Measurements from ENCODE around the gene RCAN2. TPM values are rescaled to one million over a fixed set of nuclear protein-coding genes. Genes with fewer than 3 reads are reported as not detected.

Gene RCAN2
- total RNA-seq, 1 donor from 2014 or later: 4.6 TPM

GRCh38 chr6:46215777-46216176 is 275.5 kb downstream of the RCAN2 start:
- H3K9me3 Mint-ChIP-seq: no peaks in the 10 kb centered on the region
- no peak for TF ChIP-seq CTCF (conservative IDR thresholded peaks at IDR 0.05)
- no peak for DNase-seq (ENCODE audit: extremely low spot score, unreplicated experiment)

GRCh38 chr6:46215213-46215612 is 276.0 kb downstream of the RCAN2 start:
- H3K27me3 Mint-ChIP-seq: peaks cover under 1% of the 10 kb centered on the region
- H3K4me1 Mint-ChIP-seq (ENCODE audit: unreplicated experiment): no peaks in the 10 kb centered on the region
- H3K36me3 Mint-ChIP-seq: no peaks in the 10 kb centered on the region
- no peak overlapping the region for H3K4me3 Mint-ChIP-seq
- DNase-seq (ENCODE audit: extremely low spot score, unreplicated experiment): no peak
- no peaks in the 10 kb centered on the region for H3K9me3 Mint-ChIP-seq
- TF ChIP-seq CTCF (conservative IDR thresholded peaks at IDR 0.05): no peak
- no peak overlapping the region for H3K27ac Mint-ChIP-seq

More at GRCh38 chr6:46215777-46216176, 275.5 kb downstream of the RCAN2 start:
- Mint-ChIP-seq H3K36me3 (no peaks in the 10 kb centered on the region), H3K27ac (no peak overlapping the region), H3K27me3 (no peaks in the 10 kb centered on the region), H3K4me3 (no peak overlapping the region), H3K4me1 (ENCODE audit: unreplicated experiment) (no peaks in the 10 kb centered on the region)

DNA sequence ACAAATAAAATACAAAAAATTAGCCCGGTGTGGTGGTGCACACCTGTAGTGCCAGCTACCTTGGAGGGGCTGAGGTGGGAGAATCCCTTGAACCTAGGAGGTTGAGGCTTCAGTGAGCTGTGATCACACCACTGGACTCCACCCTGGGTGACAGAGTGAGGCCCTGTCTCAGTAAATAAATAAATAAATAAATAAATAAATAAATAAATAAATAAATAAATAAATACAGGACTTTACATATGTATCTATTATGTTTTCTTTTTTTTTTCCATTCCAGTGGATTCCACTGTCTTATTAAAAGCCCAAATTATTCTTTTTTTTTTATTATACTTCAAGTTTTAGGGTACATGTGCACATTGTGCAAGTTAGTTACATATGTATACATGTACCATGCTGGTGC is 279.3 kb downstream of the RCAN2 start:
- Mint-ChIP-seq H3K4me1 (ENCODE audit: unreplicated experiment) (no peaks in the 10 kb centered on the region), H3K36me3 (no peaks in the 10 kb centered on the region), H3K27ac (no peak overlapping the region), H3K9me3 (no peaks in the 10 kb centered on the region), H3K4me3 (no peak overlapping the region), H3K27me3 (peaks cover 7% of the 10 kb centered on the region)
- DNase-seq (ENCODE audit: extremely low spot score, unreplicated experiment): no peak
- TF ChIP-seq CTCF (conservative IDR thresholded peaks at IDR 0.05): no peak

- no peak for TF ChIP-seq CTCF (conservative IDR thresholded peaks at IDR 0.05)
- Mint-ChIP-seq H3K36me3 (no peaks in the 10 kb centered on the region), H3K9me3 (no peaks in the 10 kb centered on the region), H3K27me3 (peaks cover 7% of the 10 kb centered on the region), H3K4me1 (ENCODE audit: unreplicated experiment) (no peaks in the 10 kb centered on the region), H3K4me3 (no peak overlapping the region), H3K27ac (no peak overlapping the region)
- DNase-seq (ENCODE audit: extremely low spot score, unreplicated experiment): no peak
Observed at GRCh38 chr6:46210294-46210693, 281.0 kb downstream of the RCAN2 start.

- Mint-ChIP-seq H3K36me3 (no peaks in the 10 kb centered on the region), H3K27ac (no peak overlapping the region), H3K9me3 (no peaks in the 10 kb centered on the region), H3K27me3 (peaks cover 7% of the 10 kb centered on the region), H3K4me1 (ENCODE audit: unreplicated experiment) (no peaks in the 10 kb centered on the region), H3K4me3 (no peak overlapping the region)
- TF ChIP-seq CTCF (conservative IDR thresholded peaks at IDR 0.05): no peak
- DNase-seq (ENCODE audit: extremely low spot score, unreplicated experiment): no peak
Observed at GRCh38 chr6:46208303-46208702, 282.9 kb downstream of the RCAN2 start.

DNA sequence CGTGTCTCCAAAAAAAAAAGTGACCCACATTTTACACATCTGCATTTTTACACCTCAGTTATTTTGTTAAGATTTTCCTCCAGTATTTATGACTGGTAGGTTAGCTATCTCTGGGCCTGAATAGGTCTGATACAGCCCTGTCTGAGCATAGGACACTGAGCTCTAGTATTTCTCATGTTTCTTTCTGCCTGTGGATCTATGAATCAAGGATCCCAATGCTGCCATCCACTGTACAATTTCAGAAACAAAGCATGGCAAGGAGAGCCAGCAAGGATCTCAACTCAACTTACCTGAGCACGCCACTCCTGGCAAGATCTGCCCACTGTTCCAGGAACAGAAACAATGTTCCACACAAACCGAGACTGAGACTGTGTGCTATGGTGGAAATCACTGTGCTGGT is 284.1 kb downstream of the RCAN2 start:
- no peak for TF ChIP-seq CTCF (conservative IDR thresholded peaks at IDR 0.05)
- Mint-ChIP-seq H3K4me3 (no peak overlapping the region), H3K4me1 (ENCODE audit: unreplicated experiment) (no peaks in the 10 kb centered on the region)

More for the DNA sequence above, 284.1 kb downstream of the RCAN2 start:
- no peaks in the 10 kb centered on the region for H3K36me3 Mint-ChIP-seq
- no peak for DNase-seq (ENCODE audit: extremely low spot score, unreplicated experiment)
- peaks cover under 1% of the 10 kb centered on the region for H3K9me3 Mint-ChIP-seq
- peaks cover 7% of the 10 kb centered on the region for H3K27me3 Mint-ChIP-seq
- H3K27ac Mint-ChIP-seq: no peak overlapping the region

All from type B pancreatic cell (in vitro differentiated cells).